A549 (cell line): ENCODE data around the gene PSMA3.

ENCODE experiments used
- EP300 ChIP-seq, 2 experiments: fragments of >200 bp; sonication (Bioruptor Twin); formaldehyde crosslinking; IDR thresholded peaks; 2 replicates in 1 of 2; 3 replicates in 1 of 2; pipeline ENCODE4 v1.6.1; 2016 to 2017
- JUN ChIP-seq, 2 experiments: fragments of >200 bp; sonication (Bioruptor Twin); formaldehyde crosslinking; IDR thresholded peaks; 2 replicates in 1 of 2; 3 replicates in 1 of 2; pipeline ENCODE4 v1.6.1; 2016 to 2017
- JUNB ChIP-seq: fragments of >200 bp; sonication (Bioruptor Twin); formaldehyde crosslinking; IDR thresholded peaks from 2 replicates; pipeline ENCODE4 v1.6.1; 2016
- MAZ ChIP-seq: fragments of 150-350 bp; IDR thresholded peaks from 2 replicates; pipeline ENCODE4 v1.6.1; 2014; ENCODE audit warnings: antibody characterized with exemption, low read depth, low read length, borderline replicate concordance
- MYC ChIP-seq: IDR thresholded peaks from 2 replicates; pipeline ENCODE4 v1.6.1; 2012; ENCODE audit warnings: mild to moderate bottlenecking, inconsistent platforms, low read length, improper control_type of control experiment, borderline replicate concordance
- POLR2A ChIP-seq: IDR thresholded peaks from 2 replicates; pipeline ENCODE4 v1.6.1; 2012; ENCODE audit warnings: mild to moderate bottlenecking, low read length
- TF ChIP-seq, protein P1 (sequence below): fragments of >200 bp; sonication (Bioruptor Twin); formaldehyde crosslinking; IDR thresholded peaks from 3 replicates; pipeline ENCODE4 v1.5.1; 2016

DNA sequence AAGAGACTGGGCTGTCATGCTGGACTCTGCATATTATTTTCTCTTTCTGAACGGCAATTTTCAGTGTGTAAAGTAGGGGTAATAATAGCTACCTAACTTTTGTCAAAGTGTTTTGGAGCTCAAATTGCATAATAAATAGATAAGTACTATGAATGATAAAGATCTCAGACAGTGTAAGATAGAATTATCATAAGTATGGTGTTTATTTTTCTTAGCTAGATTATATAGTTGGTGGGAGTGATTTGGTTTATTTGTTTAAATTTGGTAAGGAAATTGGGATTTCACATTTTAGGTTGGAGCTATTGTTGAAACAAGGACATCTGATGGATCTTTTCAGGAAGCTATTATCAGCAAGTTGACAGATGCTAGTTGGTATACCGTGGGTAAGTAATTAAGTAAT lies 61.1 kb downstream of the PSMA3 start:
- TF ChIP-seq POLR2A (no peak), JUN (IDR thresholded peaks at IDR 0.05) (no peak), EP300 (IDR thresholded peaks at IDR 0.05) (no peak), MYC (no peak), MAZ (no peak), JUNB (no peak)
- TF ChIP-seq, protein P1, sequence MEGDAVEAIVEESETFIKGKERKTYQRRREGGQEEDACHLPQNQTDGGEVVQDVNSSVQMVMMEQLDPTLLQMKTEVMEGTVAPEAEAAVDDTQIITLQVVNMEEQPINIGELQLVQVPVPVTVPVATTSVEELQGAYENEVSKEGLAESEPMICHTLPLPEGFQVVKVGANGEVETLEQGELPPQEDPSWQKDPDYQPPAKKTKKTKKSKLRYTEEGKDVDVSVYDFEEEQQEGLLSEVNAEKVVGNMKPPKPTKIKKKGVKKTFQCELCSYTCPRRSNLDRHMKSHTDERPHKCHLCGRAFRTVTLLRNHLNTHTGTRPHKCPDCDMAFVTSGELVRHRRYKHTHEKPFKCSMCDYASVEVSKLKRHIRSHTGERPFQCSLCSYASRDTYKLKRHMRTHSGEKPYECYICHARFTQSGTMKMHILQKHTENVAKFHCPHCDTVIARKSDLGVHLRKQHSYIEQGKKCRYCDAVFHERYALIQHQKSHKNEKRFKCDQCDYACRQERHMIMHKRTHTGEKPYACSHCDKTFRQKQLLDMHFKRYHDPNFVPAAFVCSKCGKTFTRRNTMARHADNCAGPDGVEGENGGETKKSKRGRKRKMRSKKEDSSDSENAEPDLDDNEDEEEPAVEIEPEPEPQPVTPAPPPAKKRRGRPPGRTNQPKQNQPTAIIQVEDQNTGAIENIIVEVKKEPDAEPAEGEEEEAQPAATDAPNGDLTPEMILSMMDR: no peak
